NCI-H187 treated with DMSO at 0.1 percent for 48 hours (cell line): Measurements from ENCODE around the gene TIMM9.
"Not testable (repeated sequence)": the region's sequence is repeated elsewhere in the genome, so short reads cannot be mapped to it uniquely, and the experiment has no call there.

Experiments used
- DNase-seq: peaks from one replicate; lab custom pipeline; 2025; lab: John Stamatoyannopoulos, UW

The TIMM9 gene, protein sequence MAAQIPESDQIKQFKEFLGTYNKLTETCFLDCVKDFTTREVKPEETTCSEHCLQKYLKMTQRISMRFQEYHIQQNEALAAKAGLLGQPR

DNA sequence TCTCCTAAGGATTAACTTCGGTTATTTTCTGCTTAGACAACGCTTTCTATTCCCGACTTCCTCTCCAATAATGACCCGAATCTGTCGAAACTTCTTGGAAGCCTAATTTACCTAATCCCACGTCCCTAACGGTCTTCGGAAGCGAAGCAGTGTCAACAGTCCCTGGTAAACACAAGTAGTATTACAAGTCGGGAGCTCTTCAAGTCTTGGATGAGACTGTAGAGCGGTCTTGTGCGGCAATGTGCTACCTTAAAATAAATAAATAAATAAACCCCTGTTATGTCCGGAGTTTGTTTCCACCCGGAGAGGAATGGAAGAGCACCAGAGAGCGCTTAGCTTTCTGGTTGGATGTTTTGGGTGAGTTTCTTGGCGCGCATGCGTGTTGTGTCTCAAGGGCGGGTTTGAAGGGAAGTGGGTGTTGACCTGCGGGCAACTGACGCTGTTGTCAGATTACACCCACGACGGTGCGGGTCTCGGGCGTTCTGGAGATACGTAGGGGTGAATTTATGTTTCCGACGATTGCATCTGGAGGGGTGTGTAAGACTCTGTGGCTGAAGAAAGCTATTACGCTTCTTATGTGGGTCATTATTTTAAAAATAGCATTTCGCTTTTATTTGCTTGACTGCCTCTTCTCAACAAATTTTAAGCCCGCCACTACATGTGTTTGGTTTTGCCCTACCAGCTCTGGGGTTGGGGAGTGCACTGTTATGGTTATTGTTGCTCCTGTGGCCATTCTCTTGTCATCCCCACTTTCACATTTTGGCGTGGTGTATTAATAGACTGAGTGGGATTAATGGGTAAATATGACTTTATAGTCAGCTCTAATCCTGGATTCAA lies at the start of gene TIMM9, which contains the start of gene KIAA0586:
TIMM9 (minus strand) TSS at position 251 of the 837 bp plus-strand sequence. CDS start 15,586 bp downstream, outside the sequence.
KIAA0586 (plus strand) TSS at position 439 of the 837 bp plus-strand sequence. CDS start 546 bp downstream, outside the sequence.
- peak; percentile 93 for DNase-seq

DNA sequence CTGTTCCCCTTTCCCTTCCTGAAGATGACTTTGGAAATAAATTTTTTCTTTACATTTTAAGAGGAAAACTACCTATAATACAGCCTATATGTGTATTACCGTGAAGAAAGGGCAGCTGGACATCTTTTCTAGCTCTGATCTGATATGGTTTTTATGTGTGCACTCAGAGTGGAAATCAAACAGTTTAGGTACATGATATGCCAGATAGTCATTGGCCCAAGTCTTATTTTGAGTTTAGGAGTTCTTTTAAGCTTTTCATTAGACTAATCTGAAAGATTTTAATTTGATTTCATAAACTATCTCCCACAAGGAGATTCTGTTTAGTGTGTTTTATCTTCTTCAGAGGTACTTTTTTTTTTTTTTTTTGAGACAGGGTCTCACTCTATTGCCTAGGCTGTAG lies 49.0 kb upstream of the TIMM9 start:
- DNase-seq = no peak

DNA sequence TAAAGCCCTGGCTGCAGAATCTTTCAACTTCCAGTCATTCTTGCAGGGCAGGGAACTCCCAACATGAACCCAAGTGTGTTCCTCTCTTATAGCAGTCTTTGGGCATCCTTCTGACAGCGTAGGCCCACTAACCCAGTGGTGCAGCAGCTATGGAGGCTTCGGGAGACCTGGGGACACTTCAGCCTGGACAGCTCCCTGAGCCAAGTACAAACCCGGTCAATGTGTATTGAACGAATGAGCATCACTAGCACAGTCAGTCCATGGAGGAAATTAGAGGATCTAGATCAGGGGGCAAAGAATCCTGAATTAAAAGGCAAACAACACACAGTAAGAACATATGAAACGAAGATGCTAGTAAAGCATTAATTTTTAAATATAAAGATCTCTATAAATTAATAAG lies 42.0 kb upstream of the TIMM9 start:
- no peak for DNase-seq

DNA sequence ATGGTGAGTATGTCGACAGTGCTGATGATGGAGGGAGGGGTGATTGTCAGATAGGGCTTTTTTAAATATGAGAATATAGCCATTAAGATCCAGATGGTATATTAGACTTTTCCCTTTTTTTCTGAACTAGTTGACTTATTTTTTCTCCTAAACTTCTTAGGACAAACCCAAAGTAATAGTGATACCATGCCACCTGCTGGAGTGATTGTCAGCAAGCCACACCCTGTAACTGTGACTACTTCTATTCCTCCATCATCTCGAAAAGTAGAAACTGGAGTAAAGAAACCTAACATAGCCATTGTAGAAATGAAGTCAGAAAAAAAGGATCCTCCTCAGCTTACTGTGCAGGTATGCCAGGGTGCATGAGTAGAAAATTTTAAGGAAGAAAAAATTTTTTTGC lies 40.2 kb upstream of the TIMM9 start:
- no peak for DNase-seq

DNA sequence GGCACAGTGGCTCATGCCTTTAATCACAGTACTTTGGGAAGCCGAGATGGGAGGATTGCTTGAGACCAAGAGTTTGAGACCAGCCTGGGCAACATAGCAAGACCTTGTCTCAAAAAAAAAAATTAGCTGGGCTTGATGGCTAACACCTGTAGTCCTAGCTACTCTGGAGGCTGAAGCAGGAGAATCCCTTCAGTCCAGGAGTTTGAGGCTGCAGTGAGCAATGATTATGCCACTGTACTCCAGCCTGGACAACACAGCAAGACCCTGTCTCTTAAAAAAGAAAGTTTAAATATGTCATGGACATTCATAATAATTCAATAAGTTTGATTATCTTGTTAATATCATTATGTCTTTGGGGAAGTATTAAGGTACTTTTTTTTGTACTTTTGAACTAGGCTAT lies 39.1 kb upstream of the TIMM9 start:
- no peak for DNase-seq

DNA sequence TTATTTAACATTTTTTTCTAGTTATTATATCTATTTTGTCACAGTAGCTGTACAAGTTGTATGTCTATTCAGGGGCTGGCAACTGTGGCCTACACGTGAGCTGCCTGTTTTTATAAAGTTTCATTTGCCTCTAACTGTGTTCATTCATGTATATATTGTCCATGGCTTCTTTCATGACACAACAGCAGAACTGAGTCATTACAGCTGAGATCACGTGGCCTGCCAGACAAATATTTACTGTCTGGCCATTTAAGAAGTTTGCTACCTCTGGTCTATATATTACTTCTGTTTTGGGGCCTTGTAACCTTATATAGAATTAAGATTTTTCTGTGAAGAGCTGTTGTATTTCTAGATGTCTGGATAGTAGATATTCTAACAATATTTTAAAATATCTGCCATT lies 38.1 kb upstream of the TIMM9 start:
- DNase-seq = no peak

DNA sequence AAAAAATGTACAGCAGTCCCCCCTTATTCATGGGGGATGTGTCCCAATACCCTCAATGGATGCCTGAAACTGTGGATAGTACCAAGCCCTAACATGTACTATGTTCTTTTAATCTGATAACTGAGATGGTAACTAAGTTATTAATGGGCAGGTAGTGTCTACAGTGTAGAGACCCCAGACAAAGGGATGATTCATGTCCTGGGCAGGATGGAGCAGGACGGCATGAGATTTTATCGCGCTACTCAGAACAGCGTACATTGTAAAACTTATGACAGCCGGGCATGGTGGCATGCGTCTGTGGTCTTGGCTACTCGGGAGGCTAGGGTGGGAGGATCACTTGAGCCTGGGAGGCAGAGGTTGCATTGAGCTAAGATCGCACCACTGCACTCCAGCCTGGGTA lies 37.3 kb upstream of the TIMM9 start:
- DNase-seq = no peak

DNA sequence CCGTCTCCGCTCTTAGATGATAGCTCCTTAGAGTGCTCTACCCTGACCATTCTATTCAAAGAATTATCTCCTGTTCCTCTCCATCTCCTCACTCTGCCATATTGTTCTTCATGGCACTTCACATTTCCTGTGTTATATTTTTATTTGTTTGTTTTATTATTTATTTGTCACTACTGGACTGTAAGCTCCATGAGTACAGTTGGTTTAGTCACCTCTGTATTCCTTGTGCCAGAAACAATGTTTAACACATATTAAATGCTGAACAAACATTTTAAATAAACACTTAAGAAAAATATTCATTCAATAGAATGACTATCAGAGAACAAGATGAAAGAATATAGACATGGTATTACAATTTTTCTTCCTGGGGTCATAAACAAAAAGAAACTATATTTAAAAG lies 35.8 kb upstream of the TIMM9 start:
- no peak for DNase-seq

DNA sequence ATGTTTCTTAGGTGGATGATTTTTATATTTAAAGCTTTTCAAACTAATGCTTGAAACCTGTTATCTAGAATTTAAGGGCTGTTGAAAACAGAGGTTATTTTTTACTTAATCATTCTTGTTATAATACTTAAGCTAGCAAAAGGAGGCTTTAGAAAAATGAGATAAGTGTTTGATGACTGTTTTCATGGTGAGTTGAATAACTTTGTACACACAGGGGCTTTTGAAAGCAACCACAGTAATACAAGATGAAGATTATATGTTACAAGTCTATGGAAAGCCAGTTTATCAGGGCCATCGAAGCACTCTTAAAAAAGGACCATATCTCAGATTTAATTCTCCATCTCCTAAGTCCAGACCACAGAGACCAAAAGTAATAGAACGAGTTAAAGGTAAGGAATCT lies 33.4 kb upstream of the TIMM9 start:
- no peak for DNase-seq

DNA sequence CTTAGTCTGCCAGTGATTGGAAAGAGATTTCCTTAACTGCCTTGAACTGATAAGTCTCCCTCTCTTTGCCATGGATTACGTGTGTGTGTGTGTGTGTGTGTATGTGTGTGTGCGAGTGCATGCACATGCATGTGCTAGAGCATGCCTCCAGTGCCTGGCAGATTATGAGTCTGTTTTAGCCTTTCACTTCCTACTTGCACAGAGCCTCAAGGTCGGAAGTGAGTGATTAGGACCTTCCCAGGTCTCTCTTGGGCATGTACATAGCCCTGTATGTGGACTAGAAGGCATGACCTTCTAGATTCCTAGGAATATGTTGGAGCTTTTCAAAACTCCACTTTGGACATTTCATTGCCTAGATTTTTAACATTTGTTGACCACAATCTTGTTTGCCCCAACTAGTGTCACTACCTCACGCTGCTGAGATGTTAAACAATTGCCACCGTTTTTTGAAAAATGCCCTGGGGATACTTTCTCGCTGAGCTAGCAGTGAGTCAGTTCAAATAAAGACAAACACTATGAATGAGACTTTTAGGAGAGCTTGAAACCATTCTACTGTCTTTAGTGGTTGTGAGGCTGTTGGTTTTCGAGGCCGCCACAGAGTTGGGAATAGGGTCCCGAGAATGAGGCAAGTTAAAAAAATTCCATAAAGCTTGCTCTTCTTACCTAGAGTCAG lies 28.4 kb upstream of the TIMM9 start:
- DNase-seq = no peak

DNA sequence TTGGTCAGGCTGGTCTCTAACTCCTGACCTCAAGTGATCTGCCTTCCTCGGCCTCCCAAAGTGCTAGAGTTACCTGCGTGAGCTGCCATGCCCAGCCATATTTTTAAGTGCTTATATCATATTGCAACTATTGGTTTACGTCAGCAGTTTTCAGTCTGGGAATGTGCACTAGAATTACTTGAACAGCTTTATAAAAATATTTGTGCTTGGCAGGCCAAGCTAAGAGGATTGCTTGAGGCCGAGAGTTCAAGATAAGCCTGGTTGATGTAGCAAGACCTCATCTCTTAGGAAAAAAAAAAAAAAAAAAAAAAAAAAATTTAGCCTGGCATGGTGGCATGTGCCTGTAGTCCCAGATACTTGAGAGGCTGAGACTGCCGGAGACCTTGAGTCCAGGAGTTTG lies 17.3 kb upstream of the TIMM9 start:
- no peak for DNase-seq

DNA sequence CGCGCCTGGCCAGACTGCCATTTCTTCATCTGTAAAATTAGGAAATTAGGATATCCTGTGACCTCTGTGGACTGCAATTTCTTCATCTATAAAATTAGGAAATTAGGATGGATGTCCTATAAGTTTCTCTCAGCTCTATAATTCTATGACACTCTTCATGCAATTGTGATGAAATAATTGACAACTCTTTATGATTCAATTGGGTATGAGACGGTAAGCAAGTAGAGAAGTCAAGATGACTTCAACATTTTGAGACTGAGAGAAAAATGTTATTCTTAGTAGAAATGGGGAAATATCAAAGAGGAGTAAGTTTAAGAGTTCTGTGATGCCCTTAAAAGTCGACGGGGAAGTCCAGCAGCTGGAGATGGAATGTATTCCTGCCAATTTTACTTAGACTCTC lies 12.1 kb upstream of the TIMM9 start:
- DNase-seq = no peak

DNA sequence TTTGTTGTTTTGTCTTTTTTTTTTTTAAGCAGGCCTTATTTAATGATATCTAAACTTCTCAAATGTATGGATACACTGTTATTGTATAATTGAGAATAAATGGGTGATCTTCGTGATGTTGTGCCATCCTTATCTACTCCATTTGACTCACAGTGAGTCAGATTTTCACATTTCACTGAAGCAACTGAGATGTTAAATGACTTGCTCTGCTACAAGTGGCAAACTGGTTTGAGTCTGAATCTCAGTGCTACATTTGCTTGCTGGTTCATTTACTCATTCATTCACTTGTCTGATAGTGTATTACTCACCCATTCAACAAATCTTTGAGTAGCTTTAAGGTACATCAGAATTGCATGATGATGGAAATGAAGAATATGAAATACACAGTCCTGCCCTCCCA lies 2.8 kb upstream of the TIMM9 start:
- no peak for DNase-seq

DNA sequence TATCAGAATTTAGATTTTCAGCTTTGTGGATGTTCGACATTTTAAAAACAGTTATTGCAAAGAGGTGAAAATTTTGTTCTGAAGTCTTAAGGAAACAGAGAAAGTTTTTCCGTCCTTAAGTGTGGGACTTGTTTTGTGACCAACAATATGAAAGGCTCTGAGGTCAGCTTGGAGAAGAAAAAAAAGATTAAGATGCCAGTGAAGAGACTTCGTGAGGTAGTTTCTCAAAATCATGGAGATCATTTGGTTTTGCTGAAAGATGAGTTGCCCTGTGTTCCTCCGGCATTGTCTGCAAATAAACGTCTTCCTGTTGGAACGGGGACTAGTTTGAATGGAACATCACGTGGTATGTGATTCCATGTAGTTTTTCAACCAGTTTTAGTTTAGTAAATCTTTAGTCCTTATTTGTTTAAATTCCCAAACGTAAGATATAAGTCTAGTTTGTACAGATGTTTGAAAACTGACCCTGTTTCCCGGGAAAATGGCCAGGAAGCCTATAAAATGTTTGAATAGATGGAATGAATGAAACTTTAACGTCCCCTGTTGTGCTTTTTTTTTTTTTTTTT lies 870 bp upstream of the TIMM9 start:
- no peak for DNase-seq

DNA sequence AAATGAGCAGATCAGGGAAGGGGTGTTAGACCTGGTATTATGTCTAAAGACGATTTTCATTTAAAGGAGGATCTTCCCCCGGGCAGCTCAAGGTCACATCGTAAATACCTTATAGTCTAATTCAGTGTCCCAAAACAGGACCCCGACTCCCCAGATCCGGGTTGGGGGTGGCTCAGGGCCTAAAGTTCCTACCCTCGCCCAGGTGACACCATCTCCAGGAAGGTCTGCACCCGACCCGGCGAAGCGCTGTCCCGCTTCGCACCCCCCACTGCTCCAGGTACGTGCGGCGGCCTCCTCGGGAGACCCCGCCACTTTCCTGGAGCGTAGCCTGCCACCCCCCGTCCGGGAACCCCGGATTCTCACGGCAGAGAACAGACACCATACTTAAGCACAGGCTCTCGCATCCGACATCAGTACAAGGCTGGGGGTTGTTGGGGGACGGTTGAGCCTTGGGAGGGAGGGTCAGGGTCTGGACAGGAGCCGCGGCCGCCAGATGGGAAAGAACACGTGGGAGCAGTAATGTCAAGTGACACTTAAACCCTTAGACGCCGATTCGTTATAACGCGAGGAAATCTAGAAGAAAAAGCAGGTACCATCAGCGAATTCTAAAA lies 556 bp downstream of the TIMM9 start:
- DNase-seq = no peak

DNA sequence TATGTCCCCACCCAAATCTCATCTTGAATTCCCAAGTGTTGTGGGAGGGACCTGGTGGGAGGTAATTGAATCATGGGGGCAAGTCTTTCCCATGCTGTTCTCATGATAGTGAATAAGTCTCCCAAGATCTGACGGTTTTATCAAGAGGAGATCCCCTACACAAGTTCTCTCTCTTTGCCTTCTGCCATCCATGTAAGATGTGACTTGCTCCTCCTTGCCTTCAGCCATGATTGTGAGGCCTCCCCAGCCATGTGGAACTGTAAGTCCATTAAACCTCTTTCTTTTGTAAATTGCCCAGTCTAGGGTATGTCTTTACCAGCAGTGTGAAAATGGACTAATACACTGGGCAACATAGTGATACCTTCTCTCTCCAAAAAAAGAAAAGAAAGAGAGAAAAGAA lies 10.4 kb downstream of the TIMM9 start:
- DNase-seq = not testable (repeated sequence)

DNA sequence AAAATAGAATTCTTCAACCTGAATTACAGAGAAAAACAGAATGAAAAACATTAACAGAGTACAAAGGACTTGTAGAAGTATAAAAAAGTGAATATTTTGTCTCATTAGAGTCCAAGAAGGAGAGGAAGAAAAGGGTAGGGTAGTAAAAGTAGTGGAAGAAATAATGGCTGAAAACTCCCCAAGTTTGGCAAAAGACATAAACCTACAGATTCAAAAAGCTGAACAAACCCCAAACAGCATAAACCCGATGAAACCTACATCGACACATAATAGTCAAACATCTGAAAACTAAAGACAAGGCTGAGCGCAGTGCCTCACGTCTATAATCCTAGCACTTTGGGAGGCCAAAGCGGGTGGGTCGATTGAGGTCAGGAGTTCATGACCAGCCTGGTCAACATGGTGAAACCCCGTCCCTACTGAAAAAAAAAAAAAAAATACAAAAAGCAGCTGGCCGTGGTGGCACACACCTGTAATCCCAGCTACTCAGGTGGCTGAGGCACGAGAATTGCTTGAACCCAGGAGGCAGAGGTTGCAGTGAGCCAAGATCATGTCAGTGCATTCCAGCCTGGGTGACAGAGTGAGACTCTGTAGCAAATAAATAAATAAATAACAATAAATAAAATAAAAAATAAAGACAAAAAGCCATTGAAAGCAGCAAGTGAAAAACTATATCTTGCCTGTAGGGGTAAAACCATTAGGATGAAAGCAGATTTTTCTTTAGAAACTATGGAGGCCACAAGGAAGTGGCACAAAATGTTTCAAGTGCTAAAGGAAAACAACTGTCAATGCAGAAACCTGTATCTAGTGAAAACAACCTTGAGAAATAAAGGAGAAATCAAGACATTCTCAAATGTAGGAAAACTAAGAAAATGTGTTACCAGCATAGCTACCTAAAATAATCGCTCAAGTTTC lies 11.4 kb downstream of the TIMM9 start:
- DNase-seq = no peak

DNA sequence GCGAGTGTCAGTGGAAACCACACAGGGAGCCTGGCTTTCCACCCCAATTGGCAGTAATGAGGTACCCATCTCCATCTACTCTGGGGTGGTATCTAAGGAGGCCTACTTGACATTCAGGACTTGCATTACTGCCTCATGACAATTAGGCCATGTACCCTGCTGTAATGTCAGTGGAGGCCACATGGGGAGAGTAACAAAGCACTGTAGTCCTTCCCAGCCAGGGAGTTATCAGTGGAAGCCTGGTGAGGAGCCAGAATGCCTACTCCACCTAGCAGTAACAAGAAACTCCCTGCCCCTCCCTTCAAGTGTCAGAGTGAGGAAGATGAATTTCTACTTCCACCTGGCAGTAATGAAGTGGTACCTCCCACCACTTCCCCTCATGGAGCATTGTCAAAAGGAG lies 12.5 kb downstream of the TIMM9 start:
- DNase-seq = no peak

DNA sequence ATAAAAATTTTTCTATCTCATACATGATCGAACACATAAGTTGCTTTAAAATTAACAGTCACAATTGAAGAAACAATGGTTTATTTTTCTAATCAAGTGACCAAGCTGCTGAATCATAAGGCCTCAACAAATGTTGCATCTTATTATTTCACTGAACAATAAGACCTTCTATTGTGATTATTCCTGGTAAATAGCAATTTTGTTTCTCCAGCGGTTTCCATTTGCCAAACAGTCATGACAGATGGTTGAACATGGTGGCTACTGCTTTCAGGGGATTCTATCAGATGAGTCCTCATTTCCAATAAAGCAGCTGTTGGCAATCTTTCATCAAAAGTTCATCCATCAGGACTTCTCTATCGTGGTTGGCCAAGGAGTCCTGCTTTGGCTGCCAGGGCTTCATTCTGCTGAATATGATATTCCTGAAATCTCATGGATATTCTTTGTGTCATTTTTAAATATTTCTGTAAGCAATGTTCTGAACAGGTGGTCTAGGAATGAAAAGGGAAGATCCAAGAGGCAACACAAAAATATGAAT lies 18.6 kb downstream of the TIMM9 start:
- DNase-seq = no peak

DNA sequence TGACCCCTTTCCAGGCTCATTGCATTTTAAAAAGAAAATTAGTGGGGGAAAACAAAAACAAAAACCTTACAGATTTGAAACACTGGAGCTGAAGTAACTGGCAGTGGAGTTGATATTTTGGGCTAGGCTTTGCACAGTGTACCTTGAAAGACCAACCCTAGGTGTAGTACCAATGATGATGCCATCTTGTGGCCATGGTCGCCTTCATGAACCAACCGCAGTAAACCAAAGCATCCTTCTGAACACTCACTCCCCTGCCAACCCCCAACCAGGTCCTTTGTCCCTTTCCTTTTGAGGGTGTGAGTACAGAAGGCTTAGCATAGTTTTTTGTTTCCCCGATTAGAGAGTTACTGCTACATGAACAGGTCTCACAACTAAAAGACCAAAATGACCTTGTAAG lies 25.7 kb downstream of the TIMM9 start:
- no peak for DNase-seq

DNA sequence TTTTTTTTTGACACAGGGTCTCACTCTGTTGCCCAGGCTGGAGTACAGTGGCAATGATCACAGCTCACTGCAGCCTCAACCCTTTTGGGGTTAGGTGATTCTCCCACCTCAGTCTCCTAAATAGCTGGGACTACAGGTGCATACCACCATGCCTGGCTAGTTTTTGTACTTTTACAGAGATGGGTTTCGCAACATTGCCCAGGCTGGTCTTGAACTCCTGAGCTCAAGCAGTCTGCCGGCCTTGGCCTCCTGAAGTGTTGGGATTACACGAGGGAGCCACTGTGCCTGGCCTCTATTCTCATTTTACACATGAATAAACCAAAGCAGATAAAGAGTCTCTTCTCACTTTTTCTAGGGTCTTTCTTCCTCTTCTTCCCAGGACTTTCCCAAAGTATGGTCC lies 28.4 kb downstream of the TIMM9 start:
- DNase-seq = no peak
